Aorta (tissue), 5 donors: ENCODE data around the gene PDK3. TPM values are rescaled to one million over a fixed set of nuclear protein-coding genes. Genes with fewer than 3 reads are reported as not detected.

Source experiments
- ATAC-seq: fragments of 200-7000 bp; cut with Tn5 transposase; one replicate; pipeline ENCODE4 v1.9.1; 2022; ENCODE audit warnings: moderate library complexity; ENCODE audit not compliant: low FRiP score
- DNase-seq, 2 donors: peaks; one replicate each; pipeline ENCODE4 v3.0.0-alpha.2; 2020
- H3K27ac ChIP-seq, 2 donors: one replicate each; pipeline ENCODE4 v1.5.1; 2013; ENCODE audit warnings: low read length in 2 of 2, mild to moderate bottlenecking in 2 of 2, moderate library complexity in 2 of 2, control low read depth in 1 of 2, inconsistent platforms in 1 of 2, low read depth in 1 of 2
- H3K27me3 ChIP-seq, 2 donors: one replicate each; pipeline ENCODE4 v1.6.1; 2013; ENCODE audit warnings: control low read depth in 1 of 2, low read length in 1 of 2, mild to moderate bottlenecking in 1 of 2, moderate library complexity in 1 of 2; ENCODE audit not compliant: insufficient read depth in 2 of 2, control insufficient read depth in 1 of 2
- H3K36me3 ChIP-seq, 2 donors: one replicate each; pipeline ENCODE4 v1.6.1; 2013; ENCODE audit warnings: control low read depth in 1 of 2, low read length in 1 of 2, mild to moderate bottlenecking in 1 of 2; ENCODE audit not compliant: insufficient read depth in 2 of 2, control insufficient read depth in 1 of 2
- H3K4me1 ChIP-seq, 2 donors: one replicate each; pipeline ENCODE4 v1.6.1; 2013; ENCODE audit warnings: low read length in 2 of 2, control low read depth in 1 of 2, mild to moderate bottlenecking in 1 of 2, moderate library complexity in 1 of 2; ENCODE audit not compliant: insufficient read depth in 2 of 2, control insufficient read depth in 1 of 2
- H3K4me3 ChIP-seq, 2 donors: one replicate each; pipeline ENCODE4 v1.5.1; 2013; ENCODE audit warnings: low read length in 2 of 2, control low read depth in 1 of 2, mild to moderate bottlenecking in 1 of 2
- H3K9me3 ChIP-seq: one replicate; pipeline ENCODE4 v1.6.1; 2013; ENCODE audit warnings: mild to moderate bottlenecking, low read length; ENCODE audit not compliant: control insufficient read depth
- WGBS, 2 donors: extraction: QIAGEN DNeasy Blood & Tissue Kit; methylation state at CpG; one replicate each; pipeline ENCODE4 v1.1.7; 2013; 5-methylcytosine and 5-hydroxymethylcytosine counted together
- intact Hi-C, 2 donors: fragments of 100-400 bp; cut with DNase I; formaldehyde crosslinking; loops; one replicate each; pipeline versions ENCODE4 v1.14.2 to v1.15.0; 2022
- long read RNA-seq, 2 donors: library from polyadenylated mRNA; unstranded; transcript quantifications; one replicate each; pipeline ENCODE4 v2.0.0, GENCODE V29; 2020 to 2021
- polyA plus RNA-seq, 2 donors: library from polyadenylated mRNA; stranded (reverse); fragments of 200-250 nt; gene quantifications; one replicate each; pipeline ENCODE4 v1.2.3, GENCODE V29; 2013
- total RNA-seq, 2 donors: library from RNA; stranded (reverse); fragmentation: NEBNext Ultra II Directional; extraction: Animal tissue kit (Norgen Biotek cat#: 25700); gene quantifications; one replicate each; pipeline ENCODE4 v1.2.1, GENCODE V29; 2021
- donor health status: healthy with polysubstance abuse.
- donor health status: Bipolar disorder and iron deficiency.
- donor health status: DM: no; HTN: no; CAD: no.
- donor health status: DM: no; HTN: no; CAD: no.
- donor health status: DM: yes; HTN: yes; CAD: no.

Gene PDK3
- total RNA-seq = 100 to 1,000 TPM in 1 of 2 donors, 10 to 100 TPM in 1; 62.1 to 119 TPM
- polyA plus RNA-seq = 10 to 100 TPM; 15.4 to 29.9 TPM
- long read RNA-seq, donor 1, transcript PDK3-202 (12 exons, 1,921 nt) = major isoform, 190 of 301 reads
- long read RNA-seq, donor 1, transcript PDK3-201 (11 exons, 1,809 nt) = minor isoform, 38 of 301 reads
- long read RNA-seq, donor 1, partial matches to known transcripts = 43 of 301 reads
- long read RNA-seq, donor 1, other reads (novel, unspliced or antisense) = 28 of 301 reads
- long read RNA-seq, donor 2, transcript PDK3-202 (12 exons, 1,921 nt) = major isoform, 16 of 39 reads
- long read RNA-seq, donor 2, partial matches to known transcripts = 4 of 39 reads
- long read RNA-seq, donor 2, other reads (novel, unspliced or antisense) = 15 of 39 reads

DNA sequence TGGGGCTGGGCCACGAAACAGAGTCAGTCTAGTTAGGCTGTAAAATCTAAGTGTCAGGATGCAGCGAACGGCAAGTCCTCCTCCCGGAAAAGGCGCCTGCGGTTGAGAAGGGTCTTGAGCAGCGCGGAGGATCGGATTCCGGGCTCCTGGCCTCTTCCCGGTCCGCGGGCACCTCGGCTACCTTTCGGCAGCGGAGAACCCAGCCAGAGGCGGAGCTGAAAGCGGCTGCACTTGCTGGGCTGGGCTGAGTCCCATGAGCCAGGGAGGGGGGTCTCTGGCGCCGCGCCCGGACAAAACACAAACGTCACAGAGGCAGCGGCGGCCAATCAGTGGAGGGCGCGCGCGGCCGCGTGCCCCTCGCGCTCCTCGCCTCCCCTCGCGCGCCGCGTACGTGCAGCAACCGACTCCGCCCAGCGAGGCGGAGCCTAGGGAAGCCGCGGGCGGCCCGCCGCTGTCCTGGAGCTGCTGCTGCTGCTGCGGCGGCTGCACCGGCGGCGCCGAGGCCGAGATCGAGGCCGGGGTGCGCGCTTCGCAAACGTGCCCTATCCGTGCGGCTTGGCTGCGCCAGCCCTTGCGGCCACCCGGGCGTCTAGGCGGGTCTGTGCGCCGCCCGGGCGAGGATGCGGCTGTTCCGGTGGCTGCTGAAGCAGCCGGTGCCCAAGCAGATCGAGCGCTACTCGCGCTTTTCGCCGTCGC, at the start of gene PDK3:
Gene PDK3, plus strand, starts transcription at position 451 of the 696 bp plus-strand sequence. Its CDS starts 170 bp downstream, at position 621.
- DNase-seq (peak; percentile 92 to 95), ATAC-seq (peak; percentile 95)
- Histone ChIP-seq H3K36me3 (no peaks in the 10 kb centered on the region), H3K27ac (peak within 1 kb of the TSS; percentile 68 to 83), H3K4me1 (peaks cover 0 to 3% of the 10 kb centered on the region in 2 donors), H3K27me3 (no peaks in the 10 kb centered on the region), H3K9me3 (no peaks in the 10 kb centered on the region), H3K4me3 (peak within 1 kb of the TSS; percentile 53 to 56)
- intact Hi-C loops = loop anchor here in 1 of 2 donors (5.0 to 10.0 kb wide), 2 partner anchors 37 to 70 kb away; no protein-coding TSS in a partner anchor
- 0 to 36% methylated on average over 69 to 83 of the region's 83 CpGs for WGBS, 2 donors

DNA sequence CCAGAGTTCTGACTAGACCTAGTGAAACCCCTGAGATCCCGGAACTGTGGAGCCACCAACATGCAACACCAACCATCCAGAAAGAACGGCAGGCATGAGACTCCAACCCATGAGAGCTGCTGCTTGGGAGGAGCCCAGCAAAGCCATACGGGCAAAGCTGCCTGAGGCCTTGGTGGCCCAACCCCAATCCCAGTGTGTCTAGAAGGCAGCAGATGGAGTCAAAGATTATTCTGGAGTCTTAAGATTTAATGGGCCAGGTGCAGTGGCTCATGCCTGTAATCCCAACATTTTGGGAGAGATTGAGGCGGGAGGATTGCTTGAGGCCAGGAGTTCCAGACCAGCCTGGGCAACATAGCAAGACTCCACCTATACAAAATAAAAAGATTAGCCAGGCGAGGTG, 49.2 kb upstream of the PDK3 start:
- Histone ChIP-seq H3K9me3 (no peaks in the 10 kb centered on the region), H3K4me1 (no peaks in the 10 kb centered on the region), H3K27ac (no peak overlapping the region), H3K27me3 (no peaks in the 10 kb centered on the region), H3K36me3 (no peaks in the 10 kb centered on the region), H3K4me3 (no peak overlapping the region)
- intact Hi-C loops = no loop called here
- DNase-seq (no peak), ATAC-seq (no peak)
- 64 to 77% methylated on average over 5 of the region's 5 CpGs for WGBS, 2 donors

DNA sequence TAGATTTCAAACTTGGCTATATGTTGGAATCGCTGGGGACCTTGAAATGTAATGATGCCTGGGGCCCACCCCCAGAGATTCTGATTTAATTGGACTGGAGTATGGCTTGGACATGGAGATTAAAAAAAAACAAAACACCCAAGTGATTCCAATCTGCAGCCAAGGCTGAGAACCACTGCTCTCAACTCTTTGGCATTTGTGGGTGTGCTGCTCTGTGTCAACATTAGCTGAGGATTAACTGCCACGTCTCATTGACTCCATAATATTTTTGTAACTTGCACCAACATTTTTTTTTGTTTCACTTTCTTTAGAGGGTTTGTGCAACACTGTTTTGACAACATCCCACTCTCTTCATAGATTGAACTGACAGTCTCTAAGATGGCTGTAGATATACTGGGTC, 41.1 kb upstream of the PDK3 start:
- Histone ChIP-seq H3K27me3 (no peaks in the 10 kb centered on the region), H3K4me3 (no peak overlapping the region), H3K36me3 (no peaks in the 10 kb centered on the region), H3K27ac (peak overlapping the region in 1 of 2 donors; percentile 54), H3K9me3 (no peaks in the 10 kb centered on the region), H3K4me1 (peaks cover 0 to 2% of the 10 kb centered on the region in 2 donors)
- 6 to 13% methylated on average over 2 of the region's 2 CpGs for WGBS, 2 donors
- intact Hi-C loops = no loop called here
- DNase-seq (no peak), ATAC-seq (peak; percentile 51)

DNA sequence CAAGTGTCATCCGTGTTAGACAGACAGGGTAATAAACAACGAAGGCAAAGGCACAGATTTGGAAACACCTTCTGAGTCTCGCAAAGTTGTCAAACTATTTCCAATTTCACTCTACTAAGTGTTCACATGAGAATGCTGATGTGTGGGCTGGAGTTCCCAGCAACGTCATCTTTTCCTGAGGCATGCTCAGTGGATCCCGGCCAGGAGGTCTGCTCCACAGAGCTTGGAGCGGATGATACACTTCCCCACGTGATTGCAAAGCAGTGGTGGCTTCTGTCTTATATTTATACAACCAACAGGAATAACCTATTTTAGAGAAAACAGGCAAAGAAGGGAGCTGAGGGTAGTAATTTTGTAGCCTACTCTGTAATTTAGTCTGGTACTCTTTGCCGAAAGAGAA, 40.1 kb upstream of the PDK3 start:
- Histone ChIP-seq H3K36me3 (no peaks in the 10 kb centered on the region), H3K9me3 (no peaks in the 10 kb centered on the region), H3K27ac (peak overlapping the region in 1 of 2 donors; percentile 95), H3K27me3 (no peaks in the 10 kb centered on the region), H3K4me1 (peaks cover 0 to 2% of the 10 kb centered on the region in 2 donors), H3K4me3 (no peak overlapping the region)
- peak; percentile 80 for ATAC-seq
- intact Hi-C loops = no loop called here
- DNase-seq = peak; percentile 83 to 87
- WGBS, 2 donors = 10 to 29% methylated on average over 8 of the region's 8 CpGs

DNA sequence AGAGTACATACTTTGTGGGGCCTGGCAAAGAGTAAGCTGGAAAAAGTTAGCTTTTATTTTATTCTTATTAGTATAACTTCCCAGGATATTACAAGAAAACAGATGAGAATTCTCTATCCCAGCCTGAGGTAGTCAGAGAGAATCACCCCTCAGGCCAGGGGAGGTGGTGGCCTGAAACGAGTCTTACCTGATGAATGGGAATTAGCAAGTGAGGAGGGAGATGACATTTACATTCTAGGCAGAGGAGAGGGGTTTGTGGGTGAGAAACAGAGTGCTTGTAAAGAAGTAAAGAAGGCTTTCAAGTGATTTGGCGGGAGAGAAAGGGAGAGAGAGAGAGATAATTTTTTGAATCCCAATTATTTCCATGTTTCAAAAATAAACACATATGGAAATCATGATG, 39.3 kb upstream of the PDK3 start:
- H3K4me3 ChIP-seq = no peak overlapping the region
- ATAC-seq (no peak), DNase-seq (no peak)
- H3K4me1 ChIP-seq = peaks cover 0 to 2% of the 10 kb centered on the region in 2 donors
- WGBS, 2 donors = 68 to 78% methylated on average over 2 of the region's 2 CpGs
- H3K27ac ChIP-seq = no peak overlapping the region
- intact Hi-C loops = no loop called here
- no peaks in the 10 kb centered on the region for H3K9me3 ChIP-seq
- H3K27me3 ChIP-seq = no peaks in the 10 kb centered on the region
- no peaks in the 10 kb centered on the region for H3K36me3 ChIP-seq

DNA sequence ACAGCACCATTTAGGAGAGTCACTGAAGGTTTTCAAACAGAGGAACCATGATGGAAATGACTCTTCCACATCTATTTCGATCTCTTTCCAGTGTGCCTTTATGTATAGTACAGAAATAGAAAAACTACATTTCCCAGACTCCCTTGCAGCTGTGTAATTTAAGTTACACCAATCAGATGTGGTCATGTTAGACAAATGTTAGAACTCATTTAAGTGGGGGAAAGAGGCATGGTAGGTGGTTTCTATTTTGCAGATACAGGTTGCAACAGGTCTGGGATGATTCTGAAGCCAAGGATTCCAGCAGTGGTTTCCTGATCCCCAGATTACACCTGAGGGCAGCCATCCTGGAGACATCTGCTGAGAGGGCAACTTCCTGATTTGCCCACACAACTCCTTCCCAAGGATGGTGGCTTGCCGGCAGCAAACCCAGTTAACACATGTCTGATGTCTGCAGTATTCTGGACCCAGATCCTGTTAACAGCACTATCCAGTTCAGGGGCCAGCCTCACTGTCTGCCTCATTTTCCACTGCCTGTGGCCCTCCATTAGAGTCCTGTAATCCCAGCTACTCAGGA, 38.7 kb upstream of the PDK3 start:
- intact Hi-C loops = no loop called here
- 64 to 74% methylated on average over 2 of the region's 2 CpGs for WGBS, 2 donors
- no peak for DNase-seq
- peak overlapping the region in 1 of 2 donors; percentile 85 for H3K27ac ChIP-seq
- peaks cover 0 to 2% of the 10 kb centered on the region in 2 donors for H3K4me1 ChIP-seq
- H3K9me3 ChIP-seq = no peaks in the 10 kb centered on the region
- no peak for ATAC-seq
- H3K4me3 ChIP-seq = no peak overlapping the region
- no peaks in the 10 kb centered on the region for H3K27me3 ChIP-seq
- no peaks in the 10 kb centered on the region for H3K36me3 ChIP-seq

DNA sequence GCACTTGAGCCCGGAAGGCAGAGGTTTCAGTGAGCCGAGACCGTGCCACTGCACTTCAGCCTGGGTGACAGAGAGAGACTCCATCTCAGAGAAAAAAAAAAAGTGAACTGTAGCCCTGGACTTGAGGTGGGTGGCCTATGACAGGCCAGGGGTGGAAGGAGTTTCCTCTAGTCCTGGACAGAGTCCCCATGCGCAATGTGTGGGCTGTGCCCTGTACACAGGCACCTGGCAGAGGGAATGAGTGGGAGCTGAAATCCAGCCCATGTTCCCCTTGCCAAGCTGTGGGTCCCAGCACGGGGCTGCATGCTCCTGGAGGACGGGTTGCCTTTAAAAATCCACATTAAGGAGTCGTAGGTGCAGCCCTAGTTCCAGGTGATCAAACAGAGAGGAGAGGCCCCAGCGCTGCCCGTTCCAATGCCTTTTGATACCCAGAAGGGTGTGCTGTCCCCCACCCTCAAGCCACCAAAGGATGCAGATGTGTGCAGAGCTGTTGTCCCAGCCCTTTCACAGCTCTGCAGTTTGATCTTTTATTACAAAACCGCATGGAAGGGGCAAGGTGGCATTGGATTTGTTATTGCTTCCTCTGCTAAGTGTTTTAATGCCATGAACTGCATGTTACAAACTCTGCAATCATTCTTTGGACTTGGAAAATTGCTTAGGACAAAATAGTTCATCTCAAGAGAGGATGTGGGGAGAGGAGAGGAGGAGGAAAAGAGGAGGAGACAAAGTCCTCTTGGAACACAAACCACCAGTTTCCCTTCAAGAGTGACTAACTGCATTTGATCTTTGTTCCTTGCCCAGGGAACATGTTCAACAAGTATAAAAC, 38.0 kb upstream of the PDK3 start:
- H3K9me3 ChIP-seq = no peaks in the 10 kb centered on the region
- no peaks in the 10 kb centered on the region for H3K36me3 ChIP-seq
- no peaks in the 10 kb centered on the region for H3K27me3 ChIP-seq
- peaks cover 0 to 2% of the 10 kb centered on the region in 2 donors for H3K4me1 ChIP-seq
- H3K4me3 ChIP-seq = no peak overlapping the region
- H3K27ac ChIP-seq = peak overlapping the region in 1 of 2 donors; percentile 85
- peak; percentile 42 for ATAC-seq
- no peak for DNase-seq
- 50 to 55% methylated on average over 10 of the region's 10 CpGs for WGBS, 2 donors
- intact Hi-C loops = no loop called here

DNA sequence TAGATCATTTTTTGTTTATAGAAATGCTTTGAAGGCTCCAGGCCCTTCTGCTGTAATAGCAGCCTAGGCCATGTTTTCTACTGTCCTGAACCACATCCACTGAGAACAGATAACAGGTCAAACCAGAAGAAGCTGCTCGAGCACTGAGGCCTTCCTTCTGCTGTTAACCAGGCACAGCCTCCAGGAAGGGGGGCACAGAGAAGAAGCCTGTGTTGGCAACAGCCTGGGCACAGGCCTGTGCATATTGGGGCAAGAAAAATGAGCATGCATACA, 37.4 kb upstream of the PDK3 start:
- Histone ChIP-seq H3K4me3 (no peak overlapping the region), H3K36me3 (no peaks in the 10 kb centered on the region), H3K27ac (peak overlapping the region in 1 of 2 donors; percentile 67), H3K4me1 (peaks cover 0 to 2% of the 10 kb centered on the region in 2 donors), H3K9me3 (no peaks in the 10 kb centered on the region), H3K27me3 (no peaks in the 10 kb centered on the region)
- DNase-seq = no peak
- 0 to 20% methylated on average over 1 of the region's 1 CpG for WGBS, 2 donors
- intact Hi-C loops = no loop called here
- ATAC-seq = peak; percentile 49
